ENCODE data around the gene OIT3.

Gene OIT3

GRCh38 chr10:72893136-72893798, at the start of gene OIT3:
OIT3 (plus strand) TSS chr10:72893739; CDS start chr10:72893799, 60 bp downstream.
- no peak for TF ChIP-seq CTCF (IDR thresholded peaks at IDR 0.05; ENCODE audit: low read depth, low read length)
- Histone ChIP-seq H3K27ac (no peak within 1 kb of the TSS), H3K4me3 (ENCODE audit: low read depth, low read length) (no peak within 1 kb of the TSS), H3K9me3 (ENCODE audit: severe bottlenecking) (no peaks in the 10 kb centered on the region), H3K27me3 (ENCODE audit: insufficient read depth, low read depth, severe bottlenecking) (no peaks in the 10 kb centered on the region), H3K36me3 (no peaks in the 10 kb centered on the region; the same call in 1 of the 2 replicates)
- DNase-seq: no peak

GRCh38 chr10:72846238-72846637, 47.3 kb upstream of the OIT3 start:
- H3K27me3 ChIP-seq (ENCODE audit: insufficient read depth, low read depth, severe bottlenecking): no peaks in the 10 kb centered on the region
- no peaks in the 10 kb centered on the region for H3K36me3 ChIP-seq
- H3K9me3 ChIP-seq (ENCODE audit: severe bottlenecking): no peaks in the 10 kb centered on the region
- H3K4me3 ChIP-seq (ENCODE audit: low read depth, low read length): no peak overlapping the region
- no peak for TF ChIP-seq CTCF (IDR thresholded peaks at IDR 0.05; ENCODE audit: low read depth, low read length)
- no peak overlapping the region for H3K27ac ChIP-seq
- no peak for DNase-seq

GRCh38 chr10:72847681-72848080, 45.9 kb upstream of the OIT3 start:
- Histone ChIP-seq H3K27me3 (ENCODE audit: insufficient read depth, low read depth, severe bottlenecking) (no peaks in the 10 kb centered on the region), H3K36me3 (no peaks in the 10 kb centered on the region), H3K4me3 (ENCODE audit: low read depth, low read length) (no peak overlapping the region), H3K27ac (no peak overlapping the region), H3K9me3 (ENCODE audit: severe bottlenecking) (no peaks in the 10 kb centered on the region)
- no peak for TF ChIP-seq CTCF (IDR thresholded peaks at IDR 0.05; ENCODE audit: low read depth, low read length)
- no peak for DNase-seq

GRCh38 chr10:72850861-72851260, 42.7 kb upstream of the OIT3 start:
- Histone ChIP-seq H3K27me3 (ENCODE audit: insufficient read depth, low read depth, severe bottlenecking) (no peaks in the 10 kb centered on the region), H3K9me3 (ENCODE audit: severe bottlenecking) (no peaks in the 10 kb centered on the region), H3K27ac (no peak overlapping the region), H3K36me3 (no peaks in the 10 kb centered on the region), H3K4me3 (ENCODE audit: low read depth, low read length) (no peak overlapping the region)
- TF ChIP-seq CTCF (IDR thresholded peaks at IDR 0.05; ENCODE audit: low read depth, low read length): no peak
- DNase-seq: no peak

- Histone ChIP-seq H3K27me3 (ENCODE audit: insufficient read depth, low read depth, severe bottlenecking) (no peaks in the 10 kb centered on the region), H3K36me3 (no peaks in the 10 kb centered on the region), H3K4me3 (ENCODE audit: low read depth, low read length) (no peak overlapping the region), H3K9me3 (ENCODE audit: severe bottlenecking) (no peaks in the 10 kb centered on the region), H3K27ac (no peak overlapping the region)
- DNase-seq: no peak
- no peak for TF ChIP-seq CTCF (IDR thresholded peaks at IDR 0.05; ENCODE audit: low read depth, low read length)
Observed at GRCh38 chr10:72851509-72851908, 42.0 kb upstream of the OIT3 start.

GRCh38 chr10:72852508-72852907, 41.0 kb upstream of the OIT3 start:
- Histone ChIP-seq H3K4me3 (ENCODE audit: low read depth, low read length) (no peak overlapping the region), H3K36me3 (no peaks in the 10 kb centered on the region), H3K9me3 (ENCODE audit: severe bottlenecking) (no peaks in the 10 kb centered on the region), H3K27ac (no peak overlapping the region), H3K27me3 (ENCODE audit: insufficient read depth, low read depth, severe bottlenecking) (no peaks in the 10 kb centered on the region)
- no peak for DNase-seq
- no peak for TF ChIP-seq CTCF (IDR thresholded peaks at IDR 0.05; ENCODE audit: low read depth, low read length)

Data from WERI-Rb-1 (cell line).